SK-N-SH (cell line): Measurements from ENCODE around the gene SASH1. TPM values are rescaled to one million over a fixed set of nuclear protein-coding genes. Genes with fewer than 3 reads are reported as not detected.

Experiments used
- CTCF ChIA-PET: fragments of 300-600, 350-600 bp; formaldehyde crosslinking; extraction: SDS; loops from one replicate; lab custom pipeline; 2021; lab: Yijun Ruan, JAX
- POLR2A ChIA-PET: fragments of 350-600 bp; sonication (Branson Sonifier 250); formaldehyde crosslinking; extraction: SDS; loops from one replicate; lab custom pipeline; 2020; ENCODE audit warnings: antibody characterized with exemption, inconsistent platforms; lab: Yijun Ruan, JAX
- DNase-seq: peaks from one replicate; pipeline ENCODE4 v3.0.0; 2012
- H2AFZ ChIP-seq: fragments of 200-600 bp; sonication (generic); 2 replicates; pipeline ENCODE4 v1.8.1; 2016; ENCODE audit warnings: antibody characterized with exemption, mild to moderate bottlenecking, low read depth
- H3F3A ChIP-seq: fragments of 200-600 bp; sonication (generic); replicated peaks from 2 replicates; pipeline ENCODE3; 2016; ENCODE audit warnings: antibody characterized with exemption, mild to moderate bottlenecking; ENCODE audit not compliant: insufficient read depth
- H3K27ac ChIP-seq, 2 experiments: fragments of 200-500 bp in 1 of 2; fragments of 200-600 bp in 1 of 2; sonication (Bioruptor generic) in 1 of 2; sonication (generic), shearing (Covaris generic) in 1 of 2; 2 replicates each; pipeline versions ENCODE4 v1.5.1 to v1.6.1; 2014 to 2016; ENCODE audit warnings: low read depth in 2 of 2, inconsistent platforms in 1 of 2, low read length in 1 of 2, mild to moderate bottlenecking in 1 of 2, mixed read lengths in 1 of 2
- H3K27me3 ChIP-seq: fragments of 200-600 bp; sonication (generic), shearing (Covaris generic); 2 replicates; pipeline ENCODE4 v1.6.1; 2016; ENCODE audit warnings: mixed run types; ENCODE audit not compliant: insufficient read depth
- H3K36me3 ChIP-seq, 2 experiments: fragments of 200-500 bp in 1 of 2; fragments of 200-600 bp in 1 of 2; sonication (Bioruptor generic) in 1 of 2; sonication (generic) in 1 of 2; replicated peaks in 1 of 2; 2 replicates each; pipeline versions ENCODE3 to v1.5.1; 2014 to 2016; ENCODE audit warnings: low read length in 1 of 2, mild to moderate bottlenecking in 1 of 2; ENCODE audit not compliant: insufficient read depth in 2 of 2, control insufficient read depth in 1 of 2
- H3K4me1 ChIP-seq, 2 experiments: fragments of 200-500 bp in 1 of 2; fragments of 200-600 bp in 1 of 2; sonication (Bioruptor generic) in 1 of 2; sonication (generic), shearing (Covaris generic) in 1 of 2; 2 replicates each; pipeline versions ENCODE4 v1.5.1 to v1.6.1; 2014 to 2016; ENCODE audit warnings: low read depth in 1 of 2, low read length in 1 of 2, mixed run types in 1 of 2; ENCODE audit not compliant: insufficient read depth in 2 of 2, control insufficient read depth in 1 of 2
- H3K4me2 ChIP-seq: fragments of 200-600 bp; sonication (generic), shearing (Covaris generic); 2 replicates; pipeline ENCODE4 v1.6.1; 2017; ENCODE audit warnings: mixed run types
- H3K4me3 ChIP-seq, 2 experiments: fragments of 200-500 bp in 1 of 2; fragments of 200-600 bp in 1 of 2; sonication (Bioruptor generic) in 1 of 2; sonication (generic), shearing (Covaris generic) in 1 of 2; 2 replicates each; pipeline versions ENCODE4 v1.5.1 to v1.8.1; 2014 to 2016; ENCODE audit warnings: low read depth in 2 of 2, inconsistent platforms in 1 of 2, low read length in 1 of 2, mild to moderate bottlenecking in 1 of 2, mixed read lengths in 1 of 2, moderate library complexity in 1 of 2
- H3K79me2 ChIP-seq: fragments of 200-600 bp; sonication (generic); 2 replicates; pipeline ENCODE4 v1.8.1; 2017; ENCODE audit warnings: mild to moderate bottlenecking; ENCODE audit not compliant: insufficient read depth
- H3K9ac ChIP-seq: fragments of 200-600 bp; sonication (generic); 2 replicates; pipeline ENCODE4 v1.6.1; 2017; ENCODE audit warnings: mixed run types
- H3K9me2 ChIP-seq: fragments of 200-600 bp; sonication (generic); 2 replicates; pipeline ENCODE4 v1.6.1; 2017; ENCODE audit warnings: mixed run types
- H3K9me3 ChIP-seq: fragments of 200-600 bp; sonication (generic); 2 replicates; pipeline ENCODE4 v1.6.1; 2017; ENCODE audit warnings: mixed run types, mild to moderate bottlenecking, moderate library complexity
- H4K20me1 ChIP-seq: fragments of 200-600 bp; sonication (generic); 2 replicates; pipeline ENCODE4 v1.6.1; 2017; ENCODE audit warnings: mild to moderate bottlenecking, mixed run types; ENCODE audit not compliant: insufficient read depth
- CTCF ChIP-seq: fragments of 200-600 bp; sonication (generic); IDR thresholded peaks from 2 replicates; pipeline ENCODE4 v1.6.1; 2017; ENCODE audit warnings: antibody characterized with exemption, mild to moderate bottlenecking, moderate library complexity
- ELF1 ChIP-seq: IDR thresholded peaks from 2 replicates; pipeline ENCODE4 v1.4.0; 2012
- EP300 ChIP-seq, 2 experiments: IDR thresholded peaks; 2 replicates each; pipeline versions ENCODE4 v1.4.0 to v1.6.1; 2012; ENCODE audit warnings: borderline replicate concordance in 1 of 2, low read depth in 1 of 2, low read length in 1 of 2
- FOSL2 ChIP-seq: IDR thresholded peaks from 2 replicates; pipeline ENCODE4 v1.4.0; 2012; ENCODE audit warnings: low read depth, mild to moderate bottlenecking, moderate library complexity, borderline replicate concordance
- MXI1 ChIP-seq: IDR thresholded peaks from 2 replicates; pipeline ENCODE4 v1.6.1; 2012; ENCODE audit warnings: mild to moderate bottlenecking, low read depth, low read length, improper control_type of control experiment
- NFIC ChIP-seq: IDR thresholded peaks from 2 replicates; pipeline ENCODE4 v1.4.0; 2012; ENCODE audit warnings: borderline replicate concordance
- PBX3 ChIP-seq: IDR thresholded peaks from 2 replicates; pipeline ENCODE4; 2012
- SMC3 ChIP-seq: IDR thresholded peaks from 2 replicates; pipeline ENCODE4 v1.6.1; 2012; ENCODE audit warnings: low read depth, low read length, improper control_type of control experiment
- TAF1 ChIP-seq: IDR thresholded peaks from 2 replicates; pipeline ENCODE4 v1.6.1; 2012; ENCODE audit warnings: low read depth, mild to moderate bottlenecking, low read length, moderate library complexity, borderline replicate concordance
- TEAD4 ChIP-seq: IDR thresholded peaks from 2 replicates; pipeline ENCODE4 v1.4.0; 2012; ENCODE audit warnings: mild to moderate bottlenecking, borderline replicate concordance; ENCODE audit not compliant: insufficient read depth
- whole genome bisulfite sequencing: methylation state at CpG from one replicate; pipeline ENCODE4 v1.1.6; 2017; ENCODE audit warnings: low lambda C conversion rate; 5-methylcytosine and 5-hydroxymethylcytosine counted together
- polyA plus RNA-seq, 3 experiments: library from polyadenylated mRNA; depleted of rRNA; stranded (reverse); fragments of >200 nt; gene quantifications; 2 replicates each; pipeline ENCODE4 v1.2.3, GENCODE V29; 2012
- TF ChIP-seq, protein P1 (sequence below): fragments of 150-350 bp; IDR thresholded peaks from 2 replicates; pipeline ENCODE4 v1.6.1; 2016; ENCODE audit warnings: mild to moderate bottlenecking, low read depth, low read length
- TF ChIP-seq, protein P2 (sequence below): IDR thresholded peaks from 2 replicates; pipeline ENCODE4 v1.4.0; 2012; ENCODE audit warnings: low read depth, borderline replicate concordance
- TF ChIP-seq, protein P3 (sequence below): fragments of 150-350 bp; IDR thresholded peaks from 2 replicates; pipeline ENCODE4 v1.6.1; 2017; ENCODE audit warnings: antibody characterized with exemption, low read length, low read depth, borderline replicate concordance

The SASH1 gene
- polyA plus RNA-seq, 1 of the 3 experiments (the other 2 are of a cell fraction): 19.8 TPM

- Histone ChIP-seq H3K27me3 (no peaks in the 10 kb centered on the region), H3K4me1 (peaks cover 0 to 13% of the 10 kb centered on the region in 2 experiments; a peak in 1 of 4 replicates), H2AFZ (no peak overlapping the region), H3K36me3 (peaks cover 0 to 8% of the 10 kb centered on the region in 2 experiments), H3F3A (peaks cover 8% of the 10 kb centered on the region), H3K9me2 (no peaks in the 10 kb centered on the region), H3K27ac (peak overlapping the region in 1 of 2 experiments; percentile 63; a peak in 1 of 4 replicates), H3K9me3 (no peaks in the 10 kb centered on the region), H3K4me3 (no peak overlapping the region), H3K4me2 (no peak overlapping the region), H4K20me1 (0 out of 2 replicates have a peak, but pooled peaks cover 3% of the 10 kb centered on the region), H3K9ac (no peak overlapping the region), H3K79me2 (peaks cover 80% of the 10 kb centered on the region)
- ChIA-PET CTCF (no interaction called here), POLR2A (no interaction called here)
- TF ChIP-seq TAF1 (no peak), MXI1 (no peak), ELF1 (no peak), NFIC (no peak), SMC3 (no peak), PBX3 (no peak), TEAD4 (no peak), EP300 (IDR thresholded peaks at IDR 0.05; ENCODE audit: borderline replicate concordance in 1 of 2, low read depth in 1 of 2, low read length in 1 of 2) (no peak), FOSL2 (no peak)
- TF ChIP-seq, protein P1, sequence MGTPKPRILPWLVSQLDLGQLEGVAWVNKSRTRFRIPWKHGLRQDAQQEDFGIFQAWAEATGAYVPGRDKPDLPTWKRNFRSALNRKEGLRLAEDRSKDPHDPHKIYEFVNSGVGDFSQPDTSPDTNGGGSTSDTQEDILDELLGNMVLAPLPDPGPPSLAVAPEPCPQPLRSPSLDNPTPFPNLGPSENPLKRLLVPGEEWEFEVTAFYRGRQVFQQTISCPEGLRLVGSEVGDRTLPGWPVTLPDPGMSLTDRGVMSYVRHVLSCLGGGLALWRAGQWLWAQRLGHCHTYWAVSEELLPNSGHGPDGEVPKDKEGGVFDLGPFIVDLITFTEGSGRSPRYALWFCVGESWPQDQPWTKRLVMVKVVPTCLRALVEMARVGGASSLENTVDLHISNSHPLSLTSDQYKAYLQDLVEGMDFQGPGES: no peak
- TF ChIP-seq, protein P2, sequence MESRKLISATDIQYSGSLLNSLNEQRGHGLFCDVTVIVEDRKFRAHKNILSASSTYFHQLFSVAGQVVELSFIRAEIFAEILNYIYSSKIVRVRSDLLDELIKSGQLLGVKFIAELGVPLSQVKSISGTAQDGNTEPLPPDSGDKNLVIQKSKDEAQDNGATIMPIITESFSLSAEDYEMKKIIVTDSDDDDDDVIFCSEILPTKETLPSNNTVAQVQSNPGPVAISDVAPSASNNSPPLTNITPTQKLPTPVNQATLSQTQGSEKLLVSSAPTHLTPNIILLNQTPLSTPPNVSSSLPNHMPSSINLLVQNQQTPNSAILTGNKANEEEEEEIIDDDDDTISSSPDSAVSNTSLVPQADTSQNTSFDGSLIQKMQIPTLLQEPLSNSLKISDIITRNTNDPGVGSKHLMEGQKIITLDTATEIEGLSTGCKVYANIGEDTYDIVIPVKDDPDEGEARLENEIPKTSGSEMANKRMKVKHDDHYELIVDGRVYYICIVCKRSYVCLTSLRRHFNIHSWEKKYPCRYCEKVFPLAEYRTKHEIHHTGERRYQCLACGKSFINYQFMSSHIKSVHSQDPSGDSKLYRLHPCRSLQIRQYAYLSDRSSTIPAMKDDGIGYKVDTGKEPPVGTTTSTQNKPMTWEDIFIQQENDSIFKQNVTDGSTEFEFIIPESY: no peak
- 65% methylated on average over 3 of the region's 4 CpGs for WGBS
- no peak for DNase-seq
These were observed 73.0 kb downstream of the SASH1 start for GRCh38 chr6:148415511-148416260.

- H4K20me1 ChIP-seq: 0 out of 2 replicates have a peak, but pooled peaks cover 3% of the 10 kb centered on the region
- TF ChIP-seq, protein P3, sequence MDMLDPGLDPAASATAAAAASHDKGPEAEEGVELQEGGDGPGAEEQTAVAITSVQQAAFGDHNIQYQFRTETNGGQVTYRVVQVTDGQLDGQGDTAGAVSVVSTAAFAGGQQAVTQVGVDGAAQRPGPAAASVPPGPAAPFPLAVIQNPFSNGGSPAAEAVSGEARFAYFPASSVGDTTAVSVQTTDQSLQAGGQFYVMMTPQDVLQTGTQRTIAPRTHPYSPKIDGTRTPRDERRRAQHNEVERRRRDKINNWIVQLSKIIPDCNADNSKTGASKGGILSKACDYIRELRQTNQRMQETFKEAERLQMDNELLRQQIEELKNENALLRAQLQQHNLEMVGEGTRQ: no peak
- TF ChIP-seq CTCF (no peak), ELF1 (no peak)
- TF ChIP-seq, all 33 proteins: peak for 0
- H3F3A ChIP-seq: peaks cover 8% of the 10 kb centered on the region
- H3K27me3 ChIP-seq: no peaks in the 10 kb centered on the region
- H2AFZ ChIP-seq: no peak overlapping the region
- H3K36me3 ChIP-seq: peaks cover 0 to 8% of the 10 kb centered on the region in 2 experiments
- H3K4me2 ChIP-seq: no peak overlapping the region
- WGBS: 80% methylated on average over 7 of the region's 7 CpGs
- no peaks in the 10 kb centered on the region for H3K9me2 ChIP-seq
- peaks cover 0 to 13% of the 10 kb centered on the region in 2 experiments; a peak in 1 of 4 replicates for H3K4me1 ChIP-seq
- no peak overlapping the region for H3K27ac ChIP-seq
- H3K4me3 ChIP-seq: no peak overlapping the region
- POLR2A ChIA-PET: no interaction called here
- CTCF ChIA-PET: no interaction called here
- no peaks in the 10 kb centered on the region for H3K9me3 ChIP-seq
- H3K79me2 ChIP-seq: peaks cover 76% of the 10 kb centered on the region
- H3K9ac ChIP-seq: no peak overlapping the region
- no peak for DNase-seq
These were observed 73.8 kb downstream of the SASH1 start for GRCh38 chr6:148416330-148416965.
